Activated T-helper 1 cell treated with anti-CD3 and anti-CD28 coated beads, Interleukin-12 subunit alpha, Interleukin-12 subunit beta, Interleukin-2, Interleukin-4 antibody, amounts not matched to agents 30 ng/mL and 10 ng/mL and 1 ng/mL, durations not matched to agents 14 hours and 24 hours and 36 hours (primary cell): ENCODE data around the gene MXRA8. TPM values are rescaled to one million over a fixed set of nuclear protein-coding genes. Genes with fewer than 3 reads are reported as not detected.

Experiments used
- DNase-seq: peaks from one replicate; pipeline ENCODE4 v3.0.0; 2021; ENCODE audit warnings: low spot score
- H3K27ac Mint-ChIP-seq: one replicate; pipeline ENCODE4 v1.8.0; 2021; ENCODE audit warnings: mild to moderate bottlenecking, mixed read lengths
- H3K27me3 Mint-ChIP-seq: one replicate; pipeline ENCODE4 v1.8.0; 2022; ENCODE audit warnings: mild to moderate bottlenecking, moderate library complexity, mixed read lengths; ENCODE audit not compliant: insufficient read depth
- H3K36me3 Mint-ChIP-seq: one replicate; pipeline ENCODE4 v1.8.0; 2021; ENCODE audit warnings: low read depth, mixed read lengths
- H3K4me1 Mint-ChIP-seq: one replicate; pipeline ENCODE4 v1.8.0; 2021; ENCODE audit warnings: low read depth, mixed read lengths
- H3K4me3 Mint-ChIP-seq: one replicate; pipeline ENCODE4 v1.8.0; 2021; ENCODE audit warnings: mild to moderate bottlenecking, moderate library complexity, mixed read lengths
- H3K9me3 Mint-ChIP-seq: one replicate; pipeline ENCODE4 v1.8.0; 2021; ENCODE audit warnings: mixed read lengths
- intact Hi-C: fragments of 100-400 bp; cut with micrococcal nuclease; formaldehyde crosslinking; loops from one replicate; pipeline ENCODE4 v1.15.1; 2024
- total RNA-seq: library from RNA; stranded (reverse); gene quantifications from 2 replicates; pipeline ENCODE4 v1.2.3, GENCODE V29; 2022

The MXRA8 gene
- total RNA-seq, 1 donor from 2014 or later = 0.18 TPM

- H3K4me1 Mint-ChIP-seq = peaks cover 19% of the 10 kb centered on the region
These were observed 8.9 kb downstream of the MXRA8 start, which contains the start of gene DVL1 for GRCh38 chr1:1349256-1350012. Gene DVL1, minus strand, starts transcription at chr1:1349418. Its CDS starts 353 bp downstream, at chr1:1349065.

GRCh38 chr1:1348420-1349255 lies 9.7 kb downstream of the MXRA8 start:
- H3K9me3 Mint-ChIP-seq = no peaks in the 10 kb centered on the region
- H3K27me3 Mint-ChIP-seq = peaks cover 15% of the 10 kb centered on the region
- H3K36me3 Mint-ChIP-seq = no peaks in the 10 kb centered on the region
- no peak for DNase-seq
- H3K4me1 Mint-ChIP-seq = peaks cover 19% of the 10 kb centered on the region
- peak overlapping the region; percentile 63 for H3K27ac Mint-ChIP-seq
- intact Hi-C loops = loop anchor here (1.0 to 2.0 kb wide), 2 partner anchors 26 to 51 kb away; partner anchors contain the start of genes AURKAIP1 and CCNL2
- peak overlapping the region; percentile 82 for H3K4me3 Mint-ChIP-seq

More at GRCh38 chr1:1349256-1350012, 8.9 kb downstream of the MXRA8 start, which contains the start of gene DVL1:
- intact Hi-C loops = loop anchor here (1.0 to 2.0 kb wide), 2 partner anchors 25 to 50 kb away; partner anchors contain the start of genes AURKAIP1 and CCNL2
- Mint-ChIP-seq H3K9me3 (no peaks in the 10 kb centered on the region), H3K27me3 (peaks cover 22% of the 10 kb centered on the region), H3K36me3 (no peaks in the 10 kb centered on the region), H3K4me3 (peak within 1 kb of the TSS; percentile 82), H3K27ac (peak within 1 kb of the TSS; percentile 63)
- DNase-seq = peak; percentile 56

DNA sequence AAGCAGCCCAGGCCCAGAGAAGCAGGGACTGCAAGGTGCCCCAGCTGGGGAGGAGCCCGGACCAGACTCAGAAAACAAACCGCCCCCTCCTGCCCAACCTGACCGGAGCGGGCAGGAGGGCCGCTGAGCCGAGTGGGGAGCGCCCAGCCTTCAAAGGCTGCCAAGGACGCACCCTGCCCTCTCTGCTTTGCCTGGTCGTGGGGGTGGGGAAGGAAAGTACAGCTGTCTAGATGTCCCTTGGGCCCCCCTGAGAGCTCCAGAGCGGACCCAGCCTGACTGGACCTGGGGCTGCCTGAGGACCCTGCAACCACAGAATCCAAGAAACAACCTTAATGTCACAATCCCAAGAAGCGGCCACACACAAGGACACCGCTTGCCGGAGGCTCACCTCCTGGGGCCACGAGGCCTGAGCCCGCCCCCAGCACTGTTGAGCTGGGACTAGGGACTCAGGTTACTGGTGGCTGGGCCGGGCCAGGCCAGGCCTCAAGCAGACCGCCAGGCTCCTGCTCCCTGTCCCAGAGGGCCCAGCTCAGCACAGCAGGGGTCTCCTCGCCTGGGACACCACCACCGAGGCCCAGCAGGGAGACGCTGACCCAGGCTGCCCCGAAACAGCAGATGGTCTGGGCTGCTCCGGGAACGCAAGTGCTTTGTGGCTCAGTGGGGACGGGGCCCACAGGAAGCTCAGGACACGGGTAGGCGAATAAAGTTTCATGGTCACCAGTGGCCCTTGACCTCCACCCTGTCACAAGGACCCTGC lies 10.5 kb downstream of the MXRA8 start:
- Mint-ChIP-seq H3K4me1 (peaks cover 19% of the 10 kb centered on the region), H3K27ac (peak overlapping the region; percentile 63), H3K4me3 (peak overlapping the region; percentile 82), H3K9me3 (no peaks in the 10 kb centered on the region), H3K27me3 (peaks cover 9% of the 10 kb centered on the region), H3K36me3 (no peaks in the 10 kb centered on the region)
- DNase-seq = no peak
- intact Hi-C loops = loop anchor here (2.0 kb wide), 1 partner anchor 27 kb away; the partner anchor contains the start of gene AURKAIP1

DNA sequence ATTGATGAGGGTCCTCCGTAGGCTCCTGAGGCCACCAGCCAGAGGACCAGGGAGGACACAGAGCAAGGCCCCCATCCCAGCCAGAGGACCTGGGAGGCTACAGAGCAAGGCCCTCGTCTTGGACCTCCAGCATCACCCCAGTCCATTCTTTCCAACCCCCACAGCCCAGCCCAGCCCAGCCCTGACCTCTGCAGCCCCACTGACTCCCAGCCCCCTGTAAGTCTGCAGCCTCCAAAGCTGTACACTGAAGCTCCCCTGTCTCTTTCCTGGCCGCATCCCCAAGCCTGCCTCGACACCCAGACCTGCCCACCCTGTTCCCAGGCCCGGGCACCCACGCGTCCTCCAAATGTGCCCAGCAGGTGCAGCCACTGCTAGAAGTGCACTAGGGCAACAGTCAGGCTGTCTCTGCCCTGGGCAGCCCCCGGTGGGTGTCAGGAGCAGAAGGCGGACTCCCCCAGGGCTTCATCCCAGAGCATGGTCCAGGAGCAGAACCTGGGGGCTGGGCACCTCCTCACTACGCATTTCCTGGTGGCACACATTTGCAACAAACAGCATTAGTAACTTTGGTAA lies 11.2 kb downstream of the MXRA8 start:
- Mint-ChIP-seq H3K27me3 (peaks cover 1% of the 10 kb centered on the region), H3K27ac (no peak overlapping the region), H3K4me1 (peaks cover 12% of the 10 kb centered on the region), H3K36me3 (no peaks in the 10 kb centered on the region), H3K9me3 (no peaks in the 10 kb centered on the region), H3K4me3 (peak overlapping the region; percentile 82)
- no peak for DNase-seq
- intact Hi-C loops = no loop called here

- peaks cover 12% of the 10 kb centered on the region for H3K4me1 Mint-ChIP-seq
- no peaks in the 10 kb centered on the region for H3K27me3 Mint-ChIP-seq
- no peaks in the 10 kb centered on the region for H3K36me3 Mint-ChIP-seq
- no peak overlapping the region for H3K27ac Mint-ChIP-seq
- no peak for DNase-seq
- H3K9me3 Mint-ChIP-seq = no peaks in the 10 kb centered on the region
- H3K4me3 Mint-ChIP-seq = peak overlapping the region; percentile 82
- intact Hi-C loops = no loop called here
These were observed 11.9 kb downstream of the MXRA8 start for GRCh38 chr1:1346501-1346890.

DNA sequence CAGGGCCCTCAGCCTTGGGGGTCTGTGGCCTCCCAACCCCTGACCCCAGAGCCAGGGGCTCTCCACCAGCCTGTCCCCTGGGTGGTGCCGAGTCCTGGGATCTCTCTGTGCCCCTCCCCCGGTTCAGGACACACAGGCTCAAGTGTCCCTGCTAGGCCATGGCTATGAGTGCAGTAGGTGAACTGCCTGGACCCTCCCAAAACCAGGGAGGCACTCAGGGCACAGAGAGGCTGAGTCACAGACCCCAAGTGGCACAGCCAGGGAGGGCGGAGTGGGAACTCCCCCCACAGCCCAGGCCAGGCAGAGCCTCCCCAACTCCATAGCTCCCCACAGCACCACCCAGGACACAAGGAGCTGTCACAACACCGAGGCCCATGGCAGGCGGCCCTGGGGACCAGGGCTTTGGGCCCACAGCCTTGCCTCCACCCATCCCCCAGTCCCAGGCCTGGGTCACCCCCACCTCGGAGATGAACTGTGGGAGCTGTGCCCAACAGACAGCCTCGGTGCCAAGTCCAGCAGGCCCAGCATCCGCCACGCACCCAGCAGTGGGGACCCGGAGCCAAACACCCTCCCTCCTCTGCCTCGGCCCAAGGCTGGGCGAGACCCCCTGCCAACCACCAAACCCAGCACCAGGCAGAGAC lies 12.4 kb downstream of the MXRA8 start:
- H3K27me3 Mint-ChIP-seq = no peaks in the 10 kb centered on the region
- DNase-seq = no peak
- no peak overlapping the region for H3K4me3 Mint-ChIP-seq
- intact Hi-C loops = no loop called here
- H3K27ac Mint-ChIP-seq = no peak overlapping the region
- peaks cover 12% of the 10 kb centered on the region for H3K4me1 Mint-ChIP-seq
- peaks cover 4% of the 10 kb centered on the region for H3K36me3 Mint-ChIP-seq
- H3K9me3 Mint-ChIP-seq = no peaks in the 10 kb centered on the region

GRCh38 chr1:1345384-1345783 lies 13.0 kb downstream of the MXRA8 start:
- no peak overlapping the region for H3K27ac Mint-ChIP-seq
- intact Hi-C loops = no loop called here
- peaks cover 10% of the 10 kb centered on the region for H3K36me3 Mint-ChIP-seq
- H3K27me3 Mint-ChIP-seq = no peaks in the 10 kb centered on the region
- no peaks in the 10 kb centered on the region for H3K9me3 Mint-ChIP-seq
- no peak overlapping the region for H3K4me3 Mint-ChIP-seq
- peaks cover 12% of the 10 kb centered on the region for H3K4me1 Mint-ChIP-seq
- DNase-seq = no peak

GRCh38 chr1:1344655-1345361 lies 13.5 kb downstream of the MXRA8 start:
- intact Hi-C loops = no loop called here
- no peak for DNase-seq
- Mint-ChIP-seq H3K27me3 (no peaks in the 10 kb centered on the region), H3K4me3 (no peak overlapping the region), H3K4me1 (peaks cover 12% of the 10 kb centered on the region), H3K27ac (no peak overlapping the region), H3K9me3 (no peaks in the 10 kb centered on the region), H3K36me3 (peaks cover 10% of the 10 kb centered on the region)

GRCh38 chr1:1343811-1344421 lies 14.4 kb downstream of the MXRA8 start:
- Mint-ChIP-seq H3K27ac (no peak overlapping the region), H3K4me1 (peaks cover 12% of the 10 kb centered on the region), H3K36me3 (peaks cover 10% of the 10 kb centered on the region), H3K9me3 (no peaks in the 10 kb centered on the region), H3K27me3 (no peaks in the 10 kb centered on the region), H3K4me3 (no peak overlapping the region)
- no peak for DNase-seq
- intact Hi-C loops = no loop called here

DNA sequence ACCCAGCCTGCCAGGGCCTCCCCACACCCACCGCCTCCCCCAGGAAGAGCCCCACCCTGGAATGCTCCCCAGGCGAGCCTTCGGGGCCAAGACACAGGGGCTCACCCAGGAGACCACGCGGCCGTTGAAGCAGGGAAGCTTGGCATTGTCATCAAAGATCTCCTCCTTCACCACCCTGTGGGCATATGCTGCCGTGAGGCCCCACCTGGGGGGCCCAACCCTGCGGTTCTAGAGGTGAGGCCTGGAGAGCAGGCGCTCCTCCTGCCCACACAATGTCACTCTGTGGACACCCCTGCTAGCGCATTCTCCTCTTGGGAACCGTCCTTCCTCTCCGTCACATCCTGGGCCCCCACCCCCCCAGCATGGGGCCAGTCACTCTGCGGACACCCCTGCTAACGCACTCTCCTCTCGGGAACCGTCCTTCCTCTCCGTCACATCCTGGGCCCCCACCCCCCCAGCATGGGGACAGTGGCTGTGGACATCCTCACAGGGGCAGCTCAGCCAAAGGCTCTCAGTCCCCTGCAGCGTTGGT lies 15.7 kb downstream of the MXRA8 start:
- Mint-ChIP-seq H3K9me3 (no peaks in the 10 kb centered on the region), H3K27me3 (no peaks in the 10 kb centered on the region), H3K27ac (no peak overlapping the region), H3K4me1 (peaks cover 12% of the 10 kb centered on the region), H3K36me3 (peaks cover 10% of the 10 kb centered on the region), H3K4me3 (no peak overlapping the region)
- DNase-seq = no peak
- intact Hi-C loops = no loop called here

DNA sequence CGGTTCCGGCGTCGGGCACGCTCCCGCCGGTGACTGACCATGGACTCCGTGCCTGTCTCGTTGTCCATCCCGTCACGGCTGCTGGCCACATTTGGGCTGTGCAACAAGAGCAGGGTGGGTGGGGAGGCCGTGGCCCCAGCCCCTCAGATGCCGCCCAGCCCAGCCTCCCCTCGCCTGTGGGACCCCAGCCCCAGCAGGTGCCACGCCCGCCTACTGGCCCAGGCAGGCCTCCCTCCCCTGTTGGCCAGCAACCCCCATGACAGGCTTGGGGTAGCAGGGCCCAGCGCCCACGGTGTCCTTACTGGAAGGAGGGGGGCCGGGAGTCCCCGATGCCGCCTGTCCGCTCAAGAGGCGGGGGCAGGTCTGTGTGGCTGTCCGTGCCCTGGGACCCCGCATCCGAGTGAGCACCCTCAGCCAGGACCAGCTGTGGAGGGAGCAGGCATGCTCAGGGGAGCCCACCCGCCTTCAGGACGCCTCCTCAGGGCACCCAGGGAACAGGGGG lies 16.2 kb downstream of the MXRA8 start:
- Mint-ChIP-seq H3K4me1 (peaks cover 7% of the 10 kb centered on the region), H3K4me3 (no peak overlapping the region), H3K36me3 (peaks cover 10% of the 10 kb centered on the region), H3K9me3 (no peaks in the 10 kb centered on the region), H3K27ac (no peak overlapping the region), H3K27me3 (no peaks in the 10 kb centered on the region)
- intact Hi-C loops = no loop called here
- no peak for DNase-seq
